ENCODE data around the gene LRRFIP1. TPM values are rescaled to one million over a fixed set of nuclear protein-coding genes. Genes with fewer than 3 reads are reported as not detected.
A peak's percentile ranks its signal among the peaks of the same experiment; 100 is the strongest.

LRRFIP1 gene
- total and polyA plus RNA-seq, 2 of the 13 experiments (the other 11 are each of a cell fraction or from before 2014, with no cell fraction given), result 15.9 to 40.5 TPM

GRCh38 chr2:237774811-237775553 is 147.6 kb downstream of the LRRFIP1 start (continued):
- TF ChIP-seq MNT (IDR thresholded peaks at IDR 0.05) (no peak), SIX1 (CRISPR knock-in tag; IDR thresholded peaks at IDR 0.05; ENCODE audit: borderline replicate concordance) (no peak), E2F5 (CRISPR knock-in tag; conservative IDR thresholded peaks at IDR 0.05) (no peak), ZNF607 (CRISPR knock-in tag; IDR thresholded peaks at IDR 0.05; ENCODE audit: borderline replicate concordance) (no peak), AFF4 (CRISPR knock-in tag; IDR thresholded peaks at IDR 0.05) (no peak), SP1 (IDR thresholded peaks at IDR 0.05) (no peak), SP1 (CRISPR knock-in tag; IDR thresholded peaks at IDR 0.05) (no peak), SKI (IDR thresholded peaks at IDR 0.05; ENCODE audit: partially characterized antibody) (no peak), ZMYM4 (CRISPR knock-in tag; IDR thresholded peaks at IDR 0.05) (peak; percentile 60), PRDM15 (CRISPR knock-in tag; IDR thresholded peaks at IDR 0.05) (no peak), ZNF569 (CRISPR knock-in tag; IDR thresholded peaks at IDR 0.05; ENCODE audit: borderline replicate concordance) (no peak), ZNF629 (CRISPR knock-in tag; conservative IDR thresholded peaks at IDR 0.05) (no peak), PHF8 (CRISPR knock-in tag; IDR thresholded peaks at IDR 0.05) (peak; percentile 47; the same call in 1 of the 2 replicates), FLYWCH1 (CRISPR knock-in tag; IDR thresholded peaks at IDR 0.05) (0 out of 2 replicates have a peak, but pooled peaks have one; percentile 36), ZHX1 (CRISPR knock-in tag; IDR thresholded peaks at IDR 0.05; ENCODE audit: low read depth) (no peak), NFYC (CRISPR knock-in tag; IDR thresholded peaks at IDR 0.05) (no peak), ZNF570 (CRISPR knock-in tag; IDR thresholded peaks at IDR 0.05; ENCODE audit: borderline replicate concordance) (no peak)

Data from HepG2 (cell line).